Testis (tissue), 2 donors: Measurements from ENCODE around the gene DDX1.

ENCODE experiments used
- POLR2A ChIP-seq: fragments of 450-650 bp; IDR thresholded peaks from one replicate; pipeline ENCODE4 v1.6.1; 2017; ENCODE audit warnings: antibody characterized with exemption, mild to moderate bottlenecking, moderate library complexity
- TF ChIP-seq, protein P1 (sequence below), 3 experiments: fragments of 450-650 bp in 2 of 3; fragments of 200-600 bp in 1 of 3; sonication (generic) in 1 of 3; IDR thresholded peaks; one replicate each; pipeline ENCODE4 v1.5.1; 2016 to 2019; ENCODE audit warnings: antibody characterized with exemption in 3 of 3, mild to moderate bottlenecking in 2 of 3, moderate library complexity in 1 of 3

DNA sequence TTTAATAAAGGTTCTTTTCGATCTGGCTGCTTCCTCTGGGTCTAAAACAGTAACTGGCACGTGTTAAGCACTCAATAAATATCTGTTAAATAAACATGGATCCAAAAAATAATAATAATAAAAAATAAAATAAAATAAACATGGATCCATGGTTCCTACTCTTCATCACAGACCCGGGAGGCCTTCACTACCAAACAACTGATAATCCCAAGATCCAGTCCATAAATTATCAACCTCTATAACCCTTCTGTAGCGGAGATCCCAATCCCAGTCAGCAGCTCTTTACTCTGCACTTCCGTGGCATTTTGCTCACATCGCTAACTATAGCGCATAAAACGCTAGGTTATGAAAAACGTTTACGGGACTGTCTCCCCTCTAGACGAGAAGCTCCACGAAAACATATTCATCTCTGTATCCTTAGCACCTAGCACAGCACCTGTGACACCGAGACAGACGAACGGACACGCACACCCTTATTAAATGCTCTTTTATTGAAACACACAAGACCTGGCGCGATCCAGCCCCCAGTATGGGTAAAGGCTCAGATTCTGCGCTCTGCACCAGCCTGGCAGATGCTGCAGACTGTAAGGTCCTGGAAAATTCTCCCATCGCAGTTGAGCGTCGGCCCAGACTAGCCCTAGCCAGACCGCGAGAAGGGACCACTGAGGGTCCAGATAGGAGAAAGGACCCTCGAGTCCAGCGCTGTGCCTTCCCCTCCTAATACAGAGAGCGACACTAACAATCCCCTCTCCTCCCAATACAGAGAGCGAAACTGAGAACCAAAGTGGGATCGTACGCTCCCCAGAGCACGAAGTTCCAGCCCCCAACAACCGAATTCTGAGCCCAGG lies 31.3 kb upstream of the DDX1 start:
- TF ChIP-seq, protein P1, sequence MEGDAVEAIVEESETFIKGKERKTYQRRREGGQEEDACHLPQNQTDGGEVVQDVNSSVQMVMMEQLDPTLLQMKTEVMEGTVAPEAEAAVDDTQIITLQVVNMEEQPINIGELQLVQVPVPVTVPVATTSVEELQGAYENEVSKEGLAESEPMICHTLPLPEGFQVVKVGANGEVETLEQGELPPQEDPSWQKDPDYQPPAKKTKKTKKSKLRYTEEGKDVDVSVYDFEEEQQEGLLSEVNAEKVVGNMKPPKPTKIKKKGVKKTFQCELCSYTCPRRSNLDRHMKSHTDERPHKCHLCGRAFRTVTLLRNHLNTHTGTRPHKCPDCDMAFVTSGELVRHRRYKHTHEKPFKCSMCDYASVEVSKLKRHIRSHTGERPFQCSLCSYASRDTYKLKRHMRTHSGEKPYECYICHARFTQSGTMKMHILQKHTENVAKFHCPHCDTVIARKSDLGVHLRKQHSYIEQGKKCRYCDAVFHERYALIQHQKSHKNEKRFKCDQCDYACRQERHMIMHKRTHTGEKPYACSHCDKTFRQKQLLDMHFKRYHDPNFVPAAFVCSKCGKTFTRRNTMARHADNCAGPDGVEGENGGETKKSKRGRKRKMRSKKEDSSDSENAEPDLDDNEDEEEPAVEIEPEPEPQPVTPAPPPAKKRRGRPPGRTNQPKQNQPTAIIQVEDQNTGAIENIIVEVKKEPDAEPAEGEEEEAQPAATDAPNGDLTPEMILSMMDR (IDR thresholded peaks at IDR 0.05), result no peak
- no peak for TF ChIP-seq POLR2A
